GM12801 (cell line): ENCODE results near the gene CEP135.

Experiments
- TF ChIP-seq, protein P1 (sequence below): IDR thresholded peaks from one replicate; pipeline ENCODE4 v1.5.1; 2011; ENCODE audit warnings: control low read depth; ENCODE audit not compliant: insufficient read length; ENCODE audit errors: extremely low read depth

Gene CEP135

DNA sequence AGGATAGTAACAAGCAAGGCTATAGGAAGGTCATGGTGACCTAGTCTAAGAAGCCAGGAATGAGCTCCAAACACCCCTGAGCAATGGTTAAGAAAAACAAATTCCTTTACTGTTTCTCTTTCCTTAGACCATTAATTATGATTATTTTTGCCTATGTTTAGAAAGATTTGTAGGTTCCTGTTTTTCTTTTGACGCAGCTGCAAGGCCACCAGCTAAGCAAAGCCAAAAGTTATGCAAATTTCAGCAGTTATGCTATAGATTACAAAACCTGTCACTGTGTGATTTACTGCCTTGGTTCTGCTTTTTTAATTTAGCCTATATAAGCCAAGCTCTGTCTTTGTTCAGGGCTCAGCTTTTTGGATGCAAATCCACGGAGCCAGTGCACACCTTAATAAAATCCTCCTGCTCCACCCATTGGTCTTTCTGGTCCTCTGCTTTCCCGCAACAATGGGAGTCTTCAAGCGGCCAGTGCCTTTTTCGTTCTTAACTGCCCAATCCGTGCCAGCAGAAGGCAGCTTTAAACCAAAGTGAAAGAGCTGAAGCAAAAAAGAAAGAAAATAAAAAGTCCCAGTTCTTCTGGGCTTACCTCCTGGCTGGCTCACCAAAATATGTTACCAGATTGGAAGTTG is 1.4 kb upstream of the CEP135 start:
- TF ChIP-seq, protein P1, sequence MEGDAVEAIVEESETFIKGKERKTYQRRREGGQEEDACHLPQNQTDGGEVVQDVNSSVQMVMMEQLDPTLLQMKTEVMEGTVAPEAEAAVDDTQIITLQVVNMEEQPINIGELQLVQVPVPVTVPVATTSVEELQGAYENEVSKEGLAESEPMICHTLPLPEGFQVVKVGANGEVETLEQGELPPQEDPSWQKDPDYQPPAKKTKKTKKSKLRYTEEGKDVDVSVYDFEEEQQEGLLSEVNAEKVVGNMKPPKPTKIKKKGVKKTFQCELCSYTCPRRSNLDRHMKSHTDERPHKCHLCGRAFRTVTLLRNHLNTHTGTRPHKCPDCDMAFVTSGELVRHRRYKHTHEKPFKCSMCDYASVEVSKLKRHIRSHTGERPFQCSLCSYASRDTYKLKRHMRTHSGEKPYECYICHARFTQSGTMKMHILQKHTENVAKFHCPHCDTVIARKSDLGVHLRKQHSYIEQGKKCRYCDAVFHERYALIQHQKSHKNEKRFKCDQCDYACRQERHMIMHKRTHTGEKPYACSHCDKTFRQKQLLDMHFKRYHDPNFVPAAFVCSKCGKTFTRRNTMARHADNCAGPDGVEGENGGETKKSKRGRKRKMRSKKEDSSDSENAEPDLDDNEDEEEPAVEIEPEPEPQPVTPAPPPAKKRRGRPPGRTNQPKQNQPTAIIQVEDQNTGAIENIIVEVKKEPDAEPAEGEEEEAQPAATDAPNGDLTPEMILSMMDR, result no peak

DNA sequence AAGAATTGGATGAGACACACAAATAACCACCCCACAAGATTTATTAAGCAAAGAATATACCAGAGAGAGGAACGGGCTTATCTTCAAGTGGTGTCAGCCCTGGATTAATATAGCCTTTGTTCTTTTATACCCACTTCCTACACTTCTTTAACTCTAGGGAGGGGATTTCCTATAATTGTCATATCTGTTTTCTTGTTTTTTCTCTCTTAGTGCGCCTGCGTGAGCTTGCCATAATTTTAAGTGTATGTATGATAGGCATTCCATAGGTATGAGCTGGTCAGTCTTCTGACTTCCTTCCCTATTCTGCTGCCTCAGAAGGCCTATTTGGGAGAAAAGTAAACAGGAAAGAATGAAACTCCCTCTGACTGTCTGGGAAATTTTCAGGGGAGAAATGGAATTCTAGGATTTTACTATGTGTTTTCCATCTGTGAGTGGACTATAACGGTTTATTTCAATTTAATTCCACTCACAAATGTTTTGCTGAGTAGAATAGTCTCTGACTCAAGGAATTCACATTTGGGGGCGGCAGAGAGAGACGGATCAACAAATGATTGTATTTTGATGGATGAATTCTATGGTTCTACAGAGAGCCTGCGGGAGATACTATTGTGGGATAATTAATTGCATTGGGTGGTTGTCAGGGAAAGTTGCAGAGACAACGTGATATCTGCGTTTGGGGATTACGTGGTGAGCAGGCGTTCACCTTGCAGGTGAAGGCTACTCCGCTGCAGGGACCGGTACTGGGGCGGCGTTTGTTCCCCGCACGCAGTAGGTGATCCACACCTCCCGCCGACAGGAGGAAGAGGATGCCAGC is 626 bp upstream of the CEP135 start:
- TF ChIP-seq, protein P1, result no peak

DNA sequence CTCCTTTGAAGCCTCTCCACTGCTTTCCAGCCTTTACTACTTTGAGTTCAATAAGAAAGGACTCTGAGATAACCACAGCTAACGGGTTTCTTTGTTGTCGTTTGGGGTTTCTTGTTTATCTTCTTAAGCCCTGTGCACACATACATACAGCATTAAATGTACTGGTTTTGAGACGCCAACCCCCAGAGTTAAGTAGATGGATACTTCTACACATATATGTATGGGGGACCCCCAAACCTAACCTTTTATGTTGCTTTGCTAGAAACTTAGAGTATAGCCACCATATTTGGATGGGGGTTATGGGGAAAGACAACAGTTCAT is 697 bp downstream of the CEP135 start:
- TF ChIP-seq, protein P1, result no peak

DNA sequence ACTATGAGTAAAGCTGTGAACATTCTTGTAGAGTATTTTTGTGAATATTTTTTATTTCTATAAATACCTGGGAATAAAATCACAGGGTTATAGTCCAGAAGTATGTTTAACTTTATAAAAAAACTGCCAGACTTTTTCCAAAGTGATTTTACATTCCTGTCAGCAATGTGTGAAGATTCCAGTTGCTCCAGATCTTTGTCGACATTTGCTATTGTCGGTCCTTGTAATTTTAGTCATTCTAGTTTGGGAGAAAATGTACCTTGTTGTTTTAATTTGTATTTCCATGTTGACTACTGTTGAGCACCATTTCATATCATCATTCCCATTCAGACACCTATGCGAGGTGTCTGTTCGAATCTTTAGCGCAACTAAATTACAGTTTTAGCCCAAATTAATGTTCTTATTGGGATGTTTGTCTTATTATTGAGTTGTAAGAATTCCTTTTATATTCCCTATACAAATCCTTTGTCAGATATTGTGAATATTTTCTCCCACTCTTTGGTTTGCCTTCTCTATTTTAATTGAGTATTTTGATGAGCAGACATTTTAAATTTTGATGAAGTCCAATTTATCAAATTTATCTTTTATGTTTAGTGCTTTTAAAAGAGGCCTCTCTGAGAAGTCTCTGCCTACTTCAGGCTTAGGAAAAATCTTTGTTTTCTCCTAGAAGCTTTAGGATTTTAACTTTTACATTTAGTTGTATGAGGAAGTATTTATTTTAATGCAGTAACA is 2.6 kb downstream of the CEP135 start:
- TF ChIP-seq, protein P1, result no peak

DNA sequence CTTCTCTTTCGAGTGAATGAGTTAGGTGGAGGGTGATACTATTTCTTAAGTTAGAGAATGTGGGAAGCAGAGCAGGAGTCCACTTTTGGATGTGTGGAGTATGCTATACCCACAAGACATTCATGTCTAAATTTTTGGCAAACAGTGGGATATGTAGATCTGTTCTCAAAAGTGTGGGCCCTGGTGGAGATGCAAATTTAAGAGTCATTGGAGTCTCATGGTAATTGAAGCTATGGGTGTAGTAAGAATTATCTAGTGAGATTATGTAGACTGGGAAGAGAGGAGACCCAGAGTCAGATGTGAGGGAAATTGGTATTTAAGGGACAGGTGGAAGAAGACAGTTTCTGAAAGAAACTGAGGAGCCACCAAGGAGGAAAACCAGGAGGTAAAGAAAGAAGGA is 7.0 kb downstream of the CEP135 start:
- TF ChIP-seq, protein P1, result no peak

DNA sequence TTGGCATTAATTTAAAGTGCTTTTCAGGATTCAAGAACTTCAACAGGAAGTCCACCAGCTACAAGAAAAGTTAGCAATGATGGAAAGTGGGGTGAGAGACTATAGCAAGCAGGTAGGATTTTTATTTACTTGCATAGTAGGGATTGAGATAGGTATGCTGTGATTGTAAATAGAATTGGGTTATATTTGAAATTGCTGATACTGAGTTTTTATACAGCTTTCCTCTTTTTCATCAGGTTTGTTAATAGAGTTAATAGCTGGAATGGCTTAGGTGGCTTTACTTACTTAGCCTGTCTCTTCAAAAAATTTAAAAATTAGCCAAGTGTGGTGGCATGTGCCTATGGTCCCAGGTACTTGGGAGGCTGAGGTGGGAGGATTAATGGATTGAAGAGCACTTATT is 10.9 kb downstream of the CEP135 start:
- TF ChIP-seq, protein P1, result no peak

DNA sequence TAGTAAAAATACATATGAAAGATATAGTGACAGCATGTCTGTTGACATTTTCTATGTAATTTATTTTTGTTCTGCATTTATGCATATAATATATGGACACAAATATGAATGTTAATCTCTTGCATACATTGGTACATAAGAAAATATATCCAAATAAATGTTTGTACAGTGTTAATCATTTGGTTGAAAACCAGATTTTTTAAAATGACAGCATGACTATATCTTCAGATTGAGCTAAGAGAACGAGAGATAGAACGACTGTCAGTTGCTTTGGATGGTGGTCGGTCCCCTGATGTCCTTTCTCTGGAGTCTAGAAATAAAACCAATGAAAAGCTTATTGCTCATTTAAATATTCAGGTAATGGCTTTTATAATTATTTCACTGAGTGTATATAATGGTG is 15.3 kb downstream of the CEP135 start:
- TF ChIP-seq, protein P1, result no peak
